ENCODE data around the gene RSPO4.
"Not testable (repeated sequence)": the region's sequence is repeated elsewhere in the genome, so short reads cannot be mapped to it uniquely, and the experiment has no call there.

RSPO4 gene

GRCh38 chr20:1035466-1035865, 33.4 kb upstream of the RSPO4 start:
- no peak for TF ChIP-seq CTCF (IDR thresholded peaks at IDR 0.05; ENCODE audit: control insufficient read depth, extremely low read depth, insufficient read depth)
- no peak overlapping the region for H3K4me3 ChIP-seq (ENCODE audit: low read depth, low read length)
- DNase-seq (ENCODE audit: low read depth): no peak

- DNase-seq (ENCODE audit: low read depth): no peak
- TF ChIP-seq CTCF (IDR thresholded peaks at IDR 0.05; ENCODE audit: control insufficient read depth, extremely low read depth, insufficient read depth): no peak
These were observed 32.3 kb upstream of the RSPO4 start for GRCh38 chr20:1034415-1034789.

GRCh38 chr20:1033751-1034414, 31.8 kb upstream of the RSPO4 start:
- TF ChIP-seq CTCF (IDR thresholded peaks at IDR 0.05; ENCODE audit: control insufficient read depth, extremely low read depth, insufficient read depth): no peak
- no peak for DNase-seq (ENCODE audit: low read depth)
- no peak overlapping the region for H3K4me3 ChIP-seq (ENCODE audit: low read depth, low read length)

More at GRCh38 chr20:1034415-1034789, 32.3 kb upstream of the RSPO4 start:
- H3K4me3 ChIP-seq (ENCODE audit: low read depth, low read length): no peak overlapping the region

- DNase-seq (ENCODE audit: low read depth): no peak
- H3K4me3 ChIP-seq (ENCODE audit: low read depth, low read length): no peak overlapping the region
- TF ChIP-seq CTCF (IDR thresholded peaks at IDR 0.05; ENCODE audit: control insufficient read depth, extremely low read depth, insufficient read depth): no peak
These were observed 27.9 kb upstream of the RSPO4 start for GRCh38 chr20:1029980-1030379.

- DNase-seq (ENCODE audit: low read depth); H3K4me3 ChIP-seq (ENCODE audit: low read depth, low read length): not testable (repeated sequence)
These were observed 24.1 kb upstream of the RSPO4 start for GRCh38 chr20:1026214-1026613.

- H3K4me3 ChIP-seq (ENCODE audit: low read depth, low read length): no peak overlapping the region
- TF ChIP-seq CTCF (IDR thresholded peaks at IDR 0.05; ENCODE audit: control insufficient read depth, extremely low read depth, insufficient read depth): no peak
- DNase-seq (ENCODE audit: low read depth): no peak
These were observed 20.8 kb upstream of the RSPO4 start for GRCh38 chr20:1022871-1023270.

- DNase-seq (ENCODE audit: low read depth): no peak
- TF ChIP-seq CTCF (IDR thresholded peaks at IDR 0.05; ENCODE audit: control insufficient read depth, extremely low read depth, insufficient read depth): no peak
- no peak overlapping the region for H3K4me3 ChIP-seq (ENCODE audit: low read depth, low read length)
These were observed 18.5 kb upstream of the RSPO4 start for GRCh38 chr20:1020614-1021013.
